HepG2 (cell line): ENCODE measurements around the gene KCNQ5. TPM values are rescaled to one million over a fixed set of nuclear protein-coding genes. Genes with fewer than 3 reads are reported as not detected.

Experiments used
- ATAC-seq: fragments of 200-7000 bp; cut with Tn5 transposase; 3 replicates; pipeline ENCODE4 v1.9.1; 2020; ENCODE audit warnings: mild to moderate bottlenecking, moderate library complexity
- BruUV-seq: library from RNA; stranded (reverse); fragments of 400-500 nt; replicated peaks from 2 replicates; lab custom pipeline; 2021; lab: Mats Ljungman, UMichigan
- CTCF ChIA-PET: fragments of 300-600 bp; formaldehyde crosslinking; extraction: SDS; loops from one replicate; lab custom pipeline; 2021; ENCODE audit warnings: low total read pairs, inconsistent platforms, low intra/inter-chr PET ratio; lab: Yijun Ruan, JAX
- POLR2A ChIA-PET: fragments of 350-600 bp; sonication (Branson Sonifier 250); formaldehyde crosslinking; loops from one replicate; lab custom pipeline; 2020; ENCODE audit warnings: antibody characterized with exemption, inconsistent platforms; lab: Yijun Ruan, JAX
- DNase-seq: peaks from one replicate; pipeline ENCODE4 v3.0.0-alpha.2; 2015; ENCODE audit warnings: low spot score
- FAIRE-seq: peaks from 3 replicates; lab custom pipeline; 2011; peaks lifted over from hg19 to GRCh38; lab: Jason Lieb, UNC
- H2AFZ ChIP-seq: one replicate; pipeline ENCODE4 v1.6.1; 2011; ENCODE audit warnings: low read length, inconsistent platforms
- H3K27ac ChIP-seq: fragments of 300-600 bp; 3 replicates; pipeline ENCODE4 v1.8.0; 2011; ENCODE audit warnings: mixed run types, mild to moderate bottlenecking, mixed read lengths, low read length, inconsistent platforms; ENCODE audit not compliant: insufficient read depth; ENCODE audit errors: extremely low read length
- H3K27me3 ChIP-seq, 2 experiments: fragments of 200-600 bp in 1 of 2; 2 replicates in 1 of 2; 3 replicates in 1 of 2; pipeline versions ENCODE4 v1.6.0 to v1.8.0; 2011; ENCODE audit warnings: low read length in 2 of 2, mild to moderate bottlenecking in 2 of 2, moderate library complexity in 2 of 2, inconsistent platforms in 1 of 2; ENCODE audit not compliant: insufficient read depth in 2 of 2, control insufficient read depth in 1 of 2
- H3K36me3 ChIP-seq, 2 experiments: fragments of 200-600 bp in 1 of 2; replicated peaks in 1 of 2; 2 replicates in 1 of 2; 3 replicates in 1 of 2; pipeline versions ENCODE4 v1.5.1 to v1.8.0; 2011; ENCODE audit warnings: low read length in 2 of 2, inconsistent platforms in 1 of 2; ENCODE audit not compliant: insufficient read depth in 2 of 2, control insufficient read depth in 1 of 2
- H3K4me1 ChIP-seq: 2 replicates; pipeline ENCODE4 v1.5.1; 2012; ENCODE audit warnings: low read length, inconsistent platforms; ENCODE audit not compliant: insufficient read depth
- H3K4me2 ChIP-seq: 2 replicates; pipeline ENCODE4 v1.6.0; 2011; ENCODE audit warnings: low read depth, low read length, inconsistent platforms
- H3K4me3 ChIP-seq, 3 experiments: fragments of 200-600 bp in 1 of 3; sonication (generic), shearing (Covaris generic) in 1 of 3; replicated peaks in 1 of 3; 2 replicates each; pipeline ENCODE4 v1.5.1; 2011 to 2016; ENCODE audit warnings: low read length in 3 of 3, inconsistent platforms in 2 of 3, low read depth in 2 of 3, mild to moderate bottlenecking in 2 of 3, control low read depth in 1 of 3, mixed read lengths in 1 of 3; ENCODE audit not compliant: insufficient read depth in 1 of 3
- H3K79me2 ChIP-seq: one replicate; pipeline ENCODE4 v1.6.1; 2011; ENCODE audit warnings: low read length, inconsistent platforms; ENCODE audit not compliant: insufficient read depth
- H3K9ac ChIP-seq: 2 replicates; pipeline ENCODE4 v1.6.0; 2011; ENCODE audit warnings: mild to moderate bottlenecking, low read depth, low read length, inconsistent platforms; ENCODE audit not compliant: insufficient read depth
- H3K9me3 ChIP-seq: 2 replicates; pipeline ENCODE4 v1.5.1; 2012; ENCODE audit warnings: mild to moderate bottlenecking, low read length
- H4K20me1 ChIP-seq: 2 replicates; pipeline ENCODE4 v1.6.0; 2011; ENCODE audit warnings: inconsistent platforms, mild to moderate bottlenecking, low read length, moderate library complexity; ENCODE audit not compliant: insufficient read depth
- ARNT ChIP-seq: fragments of 450-650 bp; IDR thresholded peaks from 2 replicates; pipeline ENCODE4 v1.6.1; 2017
- FOXJ3 ChIP-seq: sonication (generic); formaldehyde crosslinking; IDR thresholded peaks from 2 replicates; pipeline ENCODE4 v1.4.0; 2020; ENCODE audit warnings: missing genetic modification reagents, mild to moderate bottlenecking, borderline replicate concordance
- KDM3A ChIP-seq: IDR thresholded peaks from 2 replicates; pipeline ENCODE4 v1.6.1; 2018; ENCODE audit warnings: low read depth, missing compliant biosample characterization
- KLF9 ChIP-seq: IDR thresholded peaks from 2 replicates; pipeline ENCODE4 v1.6.1; 2016; ENCODE audit warnings: low read depth
- MAFF ChIP-seq: IDR thresholded peaks from 2 replicates; pipeline ENCODE4 v1.6.1; 2011; ENCODE audit warnings: low read depth, low read length, improper control_type of control experiment
- MTA1 ChIP-seq: sonication (generic); formaldehyde crosslinking; IDR thresholded peaks from 2 replicates; pipeline ENCODE4 v1.4.0; 2020; ENCODE audit warnings: missing genetic modification reagents, mild to moderate bottlenecking, borderline replicate concordance
- PRPF4 ChIP-seq: fragments of 200-400 bp; formaldehyde crosslinking; IDR thresholded peaks from 2 replicates; pipeline ENCODE4 v1.6.1; 2016; ENCODE audit warnings: low read length, low read depth; ENCODE audit not compliant: poor library complexity, severe bottlenecking
- STAG1 ChIP-seq: sonication (generic); formaldehyde crosslinking; IDR thresholded peaks from 2 replicates; pipeline ENCODE4 v1.4.0; 2020; ENCODE audit warnings: missing genetic modification reagents
- TCF7 ChIP-seq: sonication (generic); IDR thresholded peaks from 2 replicates; pipeline ENCODE4 v1.6.1; 2016; ENCODE audit warnings: antibody characterized with exemption, low read depth
- XRCC5 ChIP-seq: fragments of 200-400 bp; formaldehyde crosslinking; optimal IDR thresholded peaks from 2 replicates; pipeline ENCODE3; 2017; ENCODE audit warnings: mild to moderate bottlenecking, low read length
- ZFP41 ChIP-seq: sonication (generic); formaldehyde crosslinking; IDR thresholded peaks from 2 replicates; pipeline ENCODE4 v1.4.0; 2020; ENCODE audit warnings: mild to moderate bottlenecking, missing genetic modification reagents, borderline replicate concordance
- ZNF124 ChIP-seq: sonication (generic); formaldehyde crosslinking; IDR thresholded peaks from 2 replicates; pipeline ENCODE4 v1.4.0; 2020; ENCODE audit warnings: missing genetic modification reagents
- ZNF335 ChIP-seq: sonication (generic); formaldehyde crosslinking; IDR thresholded peaks from 2 replicates; pipeline ENCODE4 v1.4.0; 2020; ENCODE audit warnings: missing genetic modification reagents
- ZNF382 ChIP-seq: sonication (generic); formaldehyde crosslinking; IDR thresholded peaks from 2 replicates; pipeline ENCODE4 v1.5.0; 2020; ENCODE audit warnings: missing genetic modification reagents, mild to moderate bottlenecking, borderline replicate concordance
- ZNF432 ChIP-seq: sonication (generic); formaldehyde crosslinking; IDR thresholded peaks from 2 replicates; pipeline ENCODE4 v1.5.0; 2020; ENCODE audit warnings: missing genetic modification reagents, mild to moderate bottlenecking, borderline replicate concordance
- ZNF510 ChIP-seq: sonication (generic); formaldehyde crosslinking; IDR thresholded peaks from 2 replicates; pipeline ENCODE4 v1.4.0; 2020; ENCODE audit warnings: low read depth, mild to moderate bottlenecking, missing genetic modification reagents
- ZNF605 ChIP-seq: sonication (generic); formaldehyde crosslinking; IDR thresholded peaks from 2 replicates; pipeline ENCODE4 v1.8.0; 2022; ENCODE audit warnings: mild to moderate bottlenecking, missing genetic modification reagents
- WGBS: methylation state at CpG from one replicate; pipeline ENCODE4 v1.1.6; 2017; ENCODE audit warnings: low lambda C conversion rate; 5-methylcytosine and 5-hydroxymethylcytosine counted together
- in situ Hi-C: cut with HindIII; loops from 2 replicates; pipeline ENCODE4 v1.10.0; 2017; ENCODE audit warnings: low pct_unique_long_range_greater_than_20kb; ENCODE audit not compliant: extremely low pct_ligation_motif_present
- intact Hi-C: fragments of 100-400 bp; cut with micrococcal nuclease; formaldehyde crosslinking; loops from one replicate; pipeline ENCODE4 v1.10.0; 2022; ENCODE audit not compliant: unreplicated experiment
- polyA plus RNA-seq, 8 experiments: library from polyadenylated mRNA; depleted of rRNA in 3 of 8; stranded (reverse) in 7 of 8; unstranded in 1 of 8; fragments of >200 nt; fragmentation: Illumina TruSeq in 4 of 8; extraction: Trizol in 4 of 8; gene quantifications; 2 replicates each; pipeline versions ENCODE4 v1.2.1 to v1.2.3, GENCODE V29; 2011 to 2016; ENCODE audit warnings: low read depth in 4 of 8, missing spikeins in 1 of 8, mixed read lengths in 1 of 8; ENCODE audit not compliant: insufficient read depth in 1 of 8
- total RNA-seq, 5 experiments: library from RNA; depleted of rRNA; stranded (reverse); fragments of >200 nt; fragmentation: Illumina TruSeq; extraction: Trizol; gene quantifications; 2 replicates each; pipeline ENCODE4 v1.2.3, GENCODE V29; 2016; ENCODE audit warnings: low read depth in 1 of 5
- TF ChIP-seq, protein P1 (sequence below): sonication (generic); formaldehyde crosslinking; IDR thresholded peaks from 2 replicates; pipeline ENCODE4 v1.5.1; 2020; ENCODE audit warnings: missing genetic modification reagents, mild to moderate bottlenecking, borderline replicate concordance

KCNQ5 gene
- total and polyA plus RNA-seq, 2 of the 13 experiments (the other 11 are each of a cell fraction or from before 2014, with no cell fraction given) = 0.04 TPM; not detected in 1

DNA sequence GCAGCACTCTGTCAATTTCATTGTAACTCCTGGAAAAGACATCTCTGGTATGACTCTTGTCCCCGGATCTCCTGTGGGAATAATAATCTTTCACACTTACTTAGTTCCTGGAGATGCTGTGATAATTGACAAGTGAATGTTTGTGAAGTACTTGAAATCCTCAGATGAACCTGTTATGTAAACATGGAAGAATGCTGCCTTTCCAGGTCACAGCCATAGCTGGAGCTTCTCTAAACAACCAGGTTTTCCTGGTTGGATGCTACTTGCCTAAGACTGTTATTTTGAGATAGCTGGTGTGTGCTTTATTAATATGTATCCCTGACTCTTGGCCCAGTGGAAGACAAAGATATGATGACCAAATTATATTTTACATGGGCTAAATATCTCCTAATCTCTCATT lies 228.6 kb downstream of the KCNQ5 start:
- TF ChIP-seq PRPF4 = no peak
- TF ChIP-seq ZNF382 (CRISPR knock-in tag) = no peak
- no peak for TF ChIP-seq FOXJ3 (CRISPR knock-in tag)
- no peak for TF ChIP-seq ZNF335 (CRISPR knock-in tag)
- no peak for TF ChIP-seq ZNF432
- no peak for TF ChIP-seq KDM3A (CRISPR knock-in tag)
- TF ChIP-seq ZFP41 = no peak
- no peak for TF ChIP-seq STAG1 (CRISPR knock-in tag)
- TF ChIP-seq KLF9 (CRISPR knock-in tag) = no peak
- TF ChIP-seq MTA1 = no peak
- no peak for TF ChIP-seq ZNF124 (CRISPR knock-in tag)
- TF ChIP-seq XRCC5 = no peak
- TF ChIP-seq ARNT = no peak
- TF ChIP-seq ZNF605 (CRISPR knock-in tag) = no peak
- TF ChIP-seq TCF7 = no peak
- TF ChIP-seq ZNF510 = no peak
- TF ChIP-seq MAFF = no peak
- TF ChIP-seq, protein P1, sequence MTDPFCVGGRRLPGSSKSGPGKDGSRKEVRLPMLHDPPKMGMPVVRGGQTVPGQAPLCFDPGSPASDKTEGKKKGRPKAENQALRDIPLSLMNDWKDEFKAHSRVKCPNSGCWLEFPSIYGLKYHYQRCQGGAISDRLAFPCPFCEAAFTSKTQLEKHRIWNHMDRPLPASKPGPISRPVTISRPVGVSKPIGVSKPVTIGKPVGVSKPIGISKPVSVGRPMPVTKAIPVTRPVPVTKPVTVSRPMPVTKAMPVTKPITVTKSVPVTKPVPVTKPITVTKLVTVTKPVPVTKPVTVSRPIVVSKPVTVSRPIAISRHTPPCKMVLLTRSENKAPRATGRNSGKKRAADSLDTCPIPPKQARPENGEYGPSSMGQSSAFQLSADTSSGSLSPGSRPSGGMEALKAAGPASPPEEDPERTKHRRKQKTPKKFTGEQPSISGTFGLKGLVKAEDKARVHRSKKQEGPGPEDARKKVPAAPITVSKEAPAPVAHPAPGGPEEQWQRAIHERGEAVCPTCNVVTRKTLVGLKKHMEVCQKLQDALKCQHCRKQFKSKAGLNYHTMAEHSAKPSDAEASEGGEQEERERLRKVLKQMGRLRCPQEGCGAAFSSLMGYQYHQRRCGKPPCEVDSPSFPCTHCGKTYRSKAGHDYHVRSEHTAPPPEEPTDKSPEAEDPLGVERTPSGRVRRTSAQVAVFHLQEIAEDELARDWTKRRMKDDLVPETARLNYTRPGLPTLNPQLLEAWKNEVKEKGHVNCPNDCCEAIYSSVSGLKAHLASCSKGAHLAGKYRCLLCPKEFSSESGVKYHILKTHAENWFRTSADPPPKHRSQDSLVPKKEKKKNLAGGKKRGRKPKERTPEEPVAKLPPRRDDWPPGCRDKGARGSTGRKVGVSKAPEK = no peak
- no peaks in the 10 kb centered on the region for H3K27me3 ChIP-seq
- H3K4me1 ChIP-seq = no peaks in the 10 kb centered on the region
- BruUV-seq = no TSS peak
- H3K4me2 ChIP-seq = no peak overlapping the region
- H3K27ac ChIP-seq = no peak overlapping the region
- WGBS = 0% methylated on average over 1 of the region's 1 CpG
- intact Hi-C loops (no loop called here), in situ Hi-C loops (no loop called here)
- H2AFZ ChIP-seq = no peak overlapping the region
- H4K20me1 ChIP-seq = no peaks in the 10 kb centered on the region
- no peak overlapping the region for H3K4me3 ChIP-seq
- ChIA-PET POLR2A (no interaction called here), CTCF (no interaction called here)
- no peak overlapping the region for H3K9ac ChIP-seq
- no peaks in the 10 kb centered on the region for H3K36me3 ChIP-seq
- ATAC-seq (no peak), FAIRE-seq (no peak), DNase-seq (no peak)
- H3K79me2 ChIP-seq = no peaks in the 10 kb centered on the region
- no peaks in the 10 kb centered on the region for H3K9me3 ChIP-seq
